ENCODE results near the gene FNDC3A. TPM values are rescaled to one million over a fixed set of nuclear protein-coding genes. Genes with fewer than 3 reads are reported as not detected.

Gene FNDC3A
- total and polyA plus RNA-seq, 4 donors: 25.2 to 89.5 (median 32.1) TPM

- TF ChIP-seq EGR1 (IDR thresholded peaks at IDR 0.05; ENCODE audit: low read depth in 2 of 2) (no peak), MAX (IDR thresholded peaks at IDR 0.05) (no peak), HNF4G (IDR thresholded peaks at IDR 0.05) (no peak)
These were observed 3.4 kb downstream of the FNDC3A start (continued) for GRCh38 chr13:48978942-48979601.

- Histone ChIP-seq H3K4me1 (ENCODE audit: control insufficient read depth in 4 of 4, insufficient read depth in 4 of 4, low read length in 3 of 4) (peaks cover 0 to 23% (median 3%) of the 10 kb centered on the region in 4 donors), H3K27ac (ENCODE audit: low read depth in 1 of 2, low read length in 2 of 2) (no peak overlapping the region), H3K9me3 (ENCODE audit: control insufficient read depth in 4 of 4, low read length in 3 of 4) (no peaks in the 10 kb centered on the region), H3K27me3 (ENCODE audit: control insufficient read depth in 4 of 4, insufficient read depth in 4 of 4, low read length in 3 of 4) (no peaks in the 10 kb centered on the region), H3K36me3 (ENCODE audit: control insufficient read depth in 4 of 4, insufficient read depth in 3 of 4, low read depth in 1 of 4, low read length in 3 of 4) (no peaks in the 10 kb centered on the region), H3K9ac (ENCODE audit: low read depth in 1 of 2, low read length in 2 of 2) (no peak overlapping the region), H3K4me3 (ENCODE audit: low read depth in 1 of 3, low read length in 3 of 3) (no peak overlapping the region)
- TF ChIP-seq RXRA (IDR thresholded peaks at IDR 0.05) (no peak), SP1 (IDR thresholded peaks at IDR 0.05) (no peak), ATF3 (IDR thresholded peaks at IDR 0.05) (no peak), FOXA1 (IDR thresholded peaks at IDR 0.05) (no peak), JUND (IDR thresholded peaks at IDR 0.05) (no peak), EGR1 (IDR thresholded peaks at IDR 0.05; ENCODE audit: low read depth in 2 of 2) (no peak), YY1 (IDR thresholded peaks at IDR 0.05) (no peak), HNF4G (IDR thresholded peaks at IDR 0.05) (no peak), REST (IDR thresholded peaks at IDR 0.05) (no peak), GABPA (IDR thresholded peaks at IDR 0.05 in 1 of 2, conservative IDR thresholded peaks at IDR 0.05 in 1 of 2) (no peak), FOXA2 (IDR thresholded peaks at IDR 0.05) (no peak), TAF1 (conservative IDR thresholded peaks at IDR 0.05) (no peak), ZBTB33 (IDR thresholded peaks at IDR 0.05) (no peak), HNF4A (conservative IDR thresholded peaks at IDR 0.05) (no peak), MAX (IDR thresholded peaks at IDR 0.05) (no peak), NR2F2 (IDR thresholded peaks at IDR 0.05) (no peak)
- 78% methylated on average over 2 of the region's 2 CpGs for WGBS
- no peak for DNase-seq (ENCODE audit: low spot score)
These were observed 4.2 kb downstream of the FNDC3A start for GRCh38 chr13:48979892-48980291.
